ENCODE results near the gene CHD2. TPM values are rescaled to one million over a fixed set of nuclear protein-coding genes. Genes with fewer than 3 reads are reported as not detected.

The CHD2 gene
- total RNA-seq, 1 experiment from 2014 or later: 129 TPM

- BruUV-seq (replicated peaks): no TSS peak
- ChIA-PET POLR2A (interaction anchor here (0.8 to 1.8 kb wide), 4 partner anchors 19 to 55 kb away, joined by 3 to 4 read pairs (median 4); no protein-coding TSS in a partner anchor), CTCF (interaction anchor here (1.3 kb wide), 1 partner anchor 177 kb away, joined by 3 read pairs; no protein-coding TSS in a partner anchor)
- Mint-ChIP-seq H3K27me3 (ENCODE audit: insufficient read depth, unreplicated experiment) (no peaks in the 10 kb centered on the region), H3K36me3 (ENCODE audit: insufficient read depth, unreplicated experiment) (peaks cover 48% of the 10 kb centered on the region), H3K9me3 (ENCODE audit: unreplicated experiment) (no peaks in the 10 kb centered on the region), H3K4me1 (ENCODE audit: insufficient read depth, unreplicated experiment) (peaks cover 12% of the 10 kb centered on the region), H3K4me3 (ENCODE audit: unreplicated experiment) (no peak overlapping the region), H3K27ac (ENCODE audit: low read depth, unreplicated experiment) (peak overlapping the region; percentile 8)
- DNase-seq (ENCODE audit: unreplicated experiment): no peak
- no peak for TF ChIP-seq CTCF (IDR thresholded peaks at IDR 0.05; ENCODE audit: unreplicated experiment)
- intact Hi-C loops (cut with micrococcal nuclease): no loop called here
These were observed 74.2 kb downstream of the CHD2 start for GRCh38 chr15:92974183-92974915.

DNA sequence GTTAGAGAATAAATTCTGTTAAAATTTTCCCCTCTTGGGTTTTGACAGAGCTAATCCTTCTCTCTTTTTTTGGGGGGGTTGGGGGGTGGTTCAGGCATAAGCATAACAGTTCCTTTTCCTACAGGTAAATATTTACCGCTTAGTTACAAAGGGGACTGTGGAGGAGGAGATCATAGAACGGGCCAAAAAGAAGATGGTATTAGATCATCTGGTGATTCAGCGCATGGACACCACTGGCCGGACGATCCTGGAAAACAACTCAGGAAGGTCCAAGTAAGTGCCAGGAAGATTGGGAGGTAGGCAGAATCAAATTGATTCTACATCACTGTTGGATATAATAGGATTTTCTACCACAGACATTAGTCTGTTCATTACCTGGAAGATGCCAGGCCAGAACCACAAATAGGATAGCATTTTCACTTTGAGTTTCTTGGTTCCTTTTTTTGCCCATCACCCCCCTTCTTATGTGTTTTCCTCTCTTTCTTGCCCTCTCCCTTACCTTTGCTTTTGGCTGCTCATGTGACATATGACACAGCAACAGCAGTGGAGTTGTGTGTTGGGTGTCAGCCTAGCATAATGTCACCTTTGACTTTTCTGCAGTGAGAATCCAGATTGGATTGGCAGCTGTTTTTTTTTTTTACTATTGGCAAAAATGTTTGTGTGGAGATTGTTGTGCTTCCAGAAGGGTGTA lies 79.0 kb downstream of the CHD2 start:
- peak overlapping the region; percentile 52 for H3K27ac Mint-ChIP-seq (ENCODE audit: low read depth, unreplicated experiment)
- H3K9me3 Mint-ChIP-seq (ENCODE audit: unreplicated experiment): no peaks in the 10 kb centered on the region
- no peaks in the 10 kb centered on the region for H3K27me3 Mint-ChIP-seq (ENCODE audit: insufficient read depth, unreplicated experiment)
- H3K36me3 Mint-ChIP-seq (ENCODE audit: insufficient read depth, unreplicated experiment): peaks cover 5% of the 10 kb centered on the region
- intact Hi-C loops (cut with micrococcal nuclease): no loop called here
- no peak overlapping the region for H3K4me3 Mint-ChIP-seq (ENCODE audit: unreplicated experiment)
- peak; percentile 18 for DNase-seq (ENCODE audit: unreplicated experiment)
- no TSS peak for BruUV-seq (replicated peaks)
- CTCF ChIA-PET: interaction anchor here (0.9 kb wide), 1 partner anchor 9 kb away, joined by 4 read pairs; no protein-coding TSS in a partner anchor
- POLR2A ChIA-PET: interaction anchor here (0.6 to 1.8 kb wide), 3 partner anchors 15 to 170 kb away, joined by 3 to 6 read pairs (median 3); no protein-coding TSS in a partner anchor
- no peak for TF ChIP-seq CTCF (IDR thresholded peaks at IDR 0.05; ENCODE audit: unreplicated experiment)
- peaks cover 6% of the 10 kb centered on the region for H3K4me1 Mint-ChIP-seq (ENCODE audit: insufficient read depth, unreplicated experiment)

DNA sequence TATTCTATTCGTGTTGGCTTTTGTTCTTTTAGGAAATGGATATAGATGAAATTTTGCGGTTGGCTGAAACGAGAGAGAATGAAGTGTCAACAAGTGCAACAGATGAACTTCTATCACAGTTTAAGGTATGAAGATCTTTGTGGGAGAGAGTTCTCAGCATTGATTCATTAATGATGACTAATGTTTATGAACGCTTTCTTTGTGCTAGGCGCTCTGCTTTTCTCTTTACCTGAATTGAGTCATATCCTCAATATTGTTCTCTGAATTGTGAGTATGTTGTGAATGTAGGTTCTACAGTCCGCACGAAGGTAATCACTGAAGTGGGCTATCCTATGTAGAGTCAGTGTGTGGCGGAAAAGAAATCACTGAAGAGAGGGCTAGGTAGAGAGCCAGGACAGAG lies 81.2 kb downstream of the CHD2 start:
- no peaks in the 10 kb centered on the region for H3K9me3 Mint-ChIP-seq (ENCODE audit: unreplicated experiment)
- TF ChIP-seq CTCF (IDR thresholded peaks at IDR 0.05; ENCODE audit: unreplicated experiment): no peak

GRCh38 chr15:92984161-92984560 lies 84.0 kb downstream of the CHD2 start:
- ChIA-PET POLR2A (interaction anchor here (0.6 to 2.4 kb wide), 10 partner anchors 9 to 175 kb away, joined by 3 to 11 read pairs (median 4); no protein-coding TSS in a partner anchor), CTCF (interaction anchor here (0.6 to 1.3 kb wide), 6 partner anchors 8 to 757 kb away, joined by 3 to 4 read pairs (median 3); no protein-coding TSS in a partner anchor)
- BruUV-seq (replicated peaks): no TSS peak
- H3K36me3 Mint-ChIP-seq (ENCODE audit: insufficient read depth, unreplicated experiment): peaks cover 54% of the 10 kb centered on the region
- TF ChIP-seq CTCF (IDR thresholded peaks at IDR 0.05; ENCODE audit: unreplicated experiment): no peak
- no peaks in the 10 kb centered on the region for H3K9me3 Mint-ChIP-seq (ENCODE audit: unreplicated experiment)
- no peaks in the 10 kb centered on the region for H3K27me3 Mint-ChIP-seq (ENCODE audit: insufficient read depth, unreplicated experiment)
- intact Hi-C loops (cut with micrococcal nuclease): no loop called here
- H3K4me1 Mint-ChIP-seq (ENCODE audit: insufficient read depth, unreplicated experiment): no peaks in the 10 kb centered on the region
- H3K27ac Mint-ChIP-seq (ENCODE audit: low read depth, unreplicated experiment): peak overlapping the region; percentile 5
- H3K4me3 Mint-ChIP-seq (ENCODE audit: unreplicated experiment): no peak overlapping the region
- DNase-seq (ENCODE audit: unreplicated experiment): no peak

More for the DNA sequence above, 81.2 kb downstream of the CHD2 start:
- intact Hi-C loops (cut with micrococcal nuclease): no loop called here
- H3K27ac Mint-ChIP-seq (ENCODE audit: low read depth, unreplicated experiment): no peak overlapping the region
- ChIA-PET POLR2A (interaction anchor here (1.2 to 1.5 kb wide), 4 partner anchors 13 to 177 kb away, joined by 3 to 6 read pairs (median 4); no protein-coding TSS in a partner anchor), CTCF (interaction anchor here (0.9 kb wide), 1 partner anchor 44 kb away, joined by 3 read pairs; no protein-coding TSS in a partner anchor)
- BruUV-seq (replicated peaks): no TSS peak
- no peak overlapping the region for H3K4me3 Mint-ChIP-seq (ENCODE audit: unreplicated experiment)
- no peaks in the 10 kb centered on the region for H3K27me3 Mint-ChIP-seq (ENCODE audit: insufficient read depth, unreplicated experiment)
- H3K36me3 Mint-ChIP-seq (ENCODE audit: insufficient read depth, unreplicated experiment): peaks cover 26% of the 10 kb centered on the region
- H3K4me1 Mint-ChIP-seq (ENCODE audit: insufficient read depth, unreplicated experiment): no peaks in the 10 kb centered on the region
- DNase-seq (ENCODE audit: unreplicated experiment): peak; percentile 72

Data from MCF 10A (cell line).